Measurements from ENCODE around the gene CXCL16.
A peak's percentile ranks its signal among the peaks of the same experiment; 100 is the strongest.
"Not testable (repeated sequence)": the region's sequence is repeated elsewhere in the genome, so short reads cannot be mapped to it uniquely, and the experiment has no call there.

The CXCL16 gene

GRCh38 chr17:4720787-4721186, 18.9 kb downstream of the CXCL16 start:
- DNase-seq, result no peak

DNA sequence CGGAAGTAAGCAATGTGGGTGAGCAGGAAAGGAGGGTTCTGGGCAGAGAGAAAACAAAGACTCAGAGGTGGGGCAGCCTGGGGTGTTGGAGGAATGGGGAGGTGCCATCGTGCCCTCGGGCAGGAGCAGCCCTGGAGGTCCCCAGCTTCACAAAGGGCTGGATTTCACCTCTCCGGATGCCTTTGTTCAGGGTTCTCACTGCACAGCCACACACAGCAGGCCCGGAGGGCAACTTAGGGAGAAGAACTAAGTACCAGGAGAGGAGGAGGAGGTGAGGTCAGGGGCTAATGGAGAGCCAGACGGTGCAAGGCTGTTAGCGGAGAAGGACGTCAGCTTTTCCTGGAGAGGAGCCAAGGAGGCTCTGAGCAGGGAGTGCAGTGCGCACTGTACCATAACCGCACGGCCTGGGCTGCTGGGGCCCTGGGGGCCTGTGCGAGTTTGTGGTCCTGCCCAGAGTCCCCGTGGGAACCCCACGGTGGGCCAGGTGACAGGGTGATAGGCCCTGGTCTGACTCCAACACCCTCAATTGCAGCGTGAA, 20.0 kb downstream of the CXCL16 start:
- DNase-seq, result no peak

- DNase-seq, result no peak
Observed at GRCh38 chr17:4719146-4719545, 20.6 kb downstream of the CXCL16 start.

DNA sequence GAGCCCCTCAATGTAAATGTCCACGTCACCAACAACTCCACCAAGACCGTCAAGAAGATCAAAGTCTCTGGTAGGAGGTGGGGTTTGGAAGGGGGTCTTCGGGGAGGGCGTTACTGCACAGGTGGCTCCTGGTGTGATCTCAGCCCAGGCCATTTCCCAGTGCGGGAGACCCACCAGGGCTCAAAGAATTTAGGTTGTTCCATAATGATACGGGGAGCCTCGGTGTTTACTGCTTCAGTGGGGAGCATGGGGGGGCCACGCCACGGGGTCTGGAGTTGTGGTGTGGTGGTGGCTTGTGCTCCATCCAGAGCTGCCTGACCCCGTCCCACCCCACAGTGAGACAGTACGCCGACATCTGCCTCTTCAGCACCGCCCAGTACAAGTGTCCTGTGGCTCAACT, 21.5 kb downstream of the CXCL16 start:
- no peak for DNase-seq

DNA sequence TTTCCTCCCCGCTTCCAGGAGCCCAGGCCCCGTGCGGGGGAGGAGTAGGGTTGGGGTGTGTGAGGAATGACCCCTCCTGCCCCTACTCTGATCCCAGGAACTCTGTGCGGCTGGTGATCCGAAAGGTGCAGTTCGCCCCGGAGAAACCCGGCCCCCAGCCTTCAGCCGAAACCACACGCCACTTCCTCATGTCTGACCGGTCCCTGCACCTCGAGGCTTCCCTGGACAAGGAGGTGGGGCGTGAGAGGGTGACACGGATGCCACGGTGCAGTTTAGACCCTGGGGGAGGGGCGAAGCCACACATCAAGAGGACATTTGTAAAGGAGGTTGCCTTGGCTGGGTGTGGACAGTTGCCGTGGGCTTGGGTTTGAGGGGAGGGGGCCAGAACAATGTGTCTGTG, 21.9 kb downstream of the CXCL16 start:
- no peak for DNase-seq

GRCh38 chr17:4716081-4716480, 23.6 kb downstream of the CXCL16 start:
- no peak for DNase-seq

- DNase-seq, result peak; percentile 71
Observed at GRCh38 chr17:4715063-4715744, 24.5 kb downstream of the CXCL16 start.

GRCh38 chr17:4714340-4715062, 25.2 kb downstream of the CXCL16 start:
- DNase-seq, result not testable (repeated sequence)

DNA sequence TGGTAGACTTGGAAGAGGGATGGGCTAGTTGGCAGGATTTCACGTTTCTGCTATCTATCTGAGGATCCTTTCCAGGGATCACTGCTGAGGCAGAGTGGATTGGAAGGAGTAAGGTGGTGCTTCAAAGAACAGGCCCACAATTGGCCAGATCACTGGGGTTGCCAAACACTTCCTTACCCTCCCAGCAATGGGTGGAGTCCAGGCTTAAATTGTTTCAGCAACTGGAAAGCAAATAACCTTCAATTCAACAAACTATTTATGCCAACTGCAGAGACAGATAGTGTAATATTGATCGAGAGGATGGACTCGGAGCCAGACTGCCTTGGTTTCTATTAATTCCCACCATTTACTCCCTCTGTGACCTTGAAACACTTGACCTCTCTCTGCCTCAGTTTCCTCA, 27.2 kb downstream of the CXCL16 start:
- DNase-seq, result no peak

- DNase-seq, result no peak
Observed at GRCh38 chr17:4711661-4712181, 28.0 kb downstream of the CXCL16 start.

DNA sequence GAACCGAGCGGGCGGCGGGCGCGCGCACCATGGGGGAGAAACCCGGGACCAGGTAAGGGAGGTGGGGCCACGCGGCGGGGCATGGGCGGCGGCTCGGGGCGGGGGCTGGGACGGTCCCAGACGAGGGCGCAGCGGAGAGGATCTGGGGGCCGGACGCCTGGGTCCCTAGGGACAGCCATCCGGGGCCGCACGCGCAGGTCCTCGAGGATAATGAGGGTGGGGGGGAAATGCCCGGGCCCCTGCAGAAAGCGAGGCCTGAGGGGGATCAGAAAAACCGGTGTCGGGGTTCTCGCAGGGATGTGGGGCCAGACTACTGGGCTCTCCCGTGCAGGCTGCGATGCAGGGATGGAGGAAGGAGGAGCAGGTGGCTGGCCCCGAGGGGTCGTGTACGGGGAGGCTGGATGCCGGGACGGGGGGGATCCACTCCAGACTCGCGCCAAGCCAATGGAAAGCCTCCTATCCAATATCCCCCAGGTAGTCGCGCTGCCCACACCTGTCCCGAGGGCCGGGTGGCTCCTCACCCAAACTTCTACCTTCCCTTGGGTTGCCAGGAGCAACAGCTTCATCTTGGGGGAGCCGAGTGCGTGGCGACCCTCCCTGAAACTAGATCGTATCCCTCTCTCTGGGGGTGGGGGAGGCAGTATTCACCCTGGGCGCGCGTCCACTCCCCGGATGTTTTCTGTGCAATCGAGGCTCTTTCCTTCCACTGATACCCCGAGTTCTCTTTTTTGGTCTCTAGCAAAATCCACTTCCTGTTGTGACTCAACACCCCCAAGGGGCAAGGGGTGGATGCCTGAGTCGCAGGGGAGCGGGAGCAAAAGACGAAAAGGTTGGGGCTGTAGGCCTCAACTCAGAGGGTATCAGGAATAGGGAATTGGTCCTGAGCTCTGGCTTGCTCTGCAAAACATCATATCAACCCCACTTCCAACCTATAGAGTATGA, 28.8 kb downstream of the CXCL16 start:
- DNase-seq, result peak; percentile 58

GRCh38 chr17:4709794-4710692, 29.7 kb downstream of the CXCL16 start, which contains the start of gene ARRB2:
Gene ARRB2, plus strand, starts transcription at chr17:4710632. Its CDS starts 90 bp downstream, at chr17:4710722.
- peak; percentile 98 for DNase-seq

- DNase-seq, result peak; percentile 80
Observed at GRCh38 chr17:4708436-4708835, 31.3 kb downstream of the CXCL16 start.

DNA sequence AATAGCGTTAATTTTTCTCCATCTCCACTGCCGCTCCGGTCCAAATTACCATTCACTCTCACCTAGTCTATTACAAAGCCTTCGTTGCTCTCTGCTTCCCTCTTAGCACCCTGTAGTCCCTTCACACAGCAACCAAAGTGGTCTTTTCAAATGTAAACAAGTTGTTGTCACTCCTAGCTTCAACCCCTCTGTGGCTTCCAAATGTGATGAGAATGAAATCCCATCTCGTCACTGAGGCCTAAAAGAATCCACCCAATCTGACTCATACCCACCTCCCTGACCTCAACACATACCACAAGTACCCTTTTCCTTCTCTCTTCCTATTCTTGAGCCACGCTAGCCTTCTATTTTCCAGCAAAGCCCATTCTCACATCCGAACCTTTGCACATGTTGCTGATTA, 33.6 kb downstream of the CXCL16 start:
- no peak for DNase-seq

GRCh38 chr17:4704991-4705390, 34.7 kb downstream of the CXCL16 start:
- DNase-seq, result no peak

- DNase-seq, result not testable (repeated sequence)
Observed at GRCh38 chr17:4704574-4704907, 35.2 kb downstream of the CXCL16 start.

GRCh38 chr17:4703330-4703691, 36.4 kb downstream of the CXCL16 start:
- DNase-seq, result no peak

DNA sequence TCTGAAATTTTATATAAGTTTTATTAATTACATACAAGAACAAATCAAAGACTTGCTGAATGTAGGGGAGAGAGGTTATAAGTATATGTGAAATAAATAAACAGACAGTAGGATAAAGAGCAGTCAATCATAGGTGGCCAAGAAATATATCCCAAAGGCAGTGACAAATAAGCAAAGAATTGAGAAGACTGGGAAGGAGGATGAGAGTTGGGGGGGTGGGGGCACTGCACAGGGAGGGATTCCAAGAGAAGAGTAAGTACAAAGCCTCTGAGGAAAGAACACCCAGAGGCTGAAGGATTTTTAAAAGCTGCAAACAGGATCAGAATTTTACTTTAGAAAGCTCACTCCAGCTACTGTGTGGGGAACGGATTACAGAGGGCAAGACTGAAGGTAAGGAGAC, 38.6 kb downstream of the CXCL16 start:
- no peak for DNase-seq

DNA sequence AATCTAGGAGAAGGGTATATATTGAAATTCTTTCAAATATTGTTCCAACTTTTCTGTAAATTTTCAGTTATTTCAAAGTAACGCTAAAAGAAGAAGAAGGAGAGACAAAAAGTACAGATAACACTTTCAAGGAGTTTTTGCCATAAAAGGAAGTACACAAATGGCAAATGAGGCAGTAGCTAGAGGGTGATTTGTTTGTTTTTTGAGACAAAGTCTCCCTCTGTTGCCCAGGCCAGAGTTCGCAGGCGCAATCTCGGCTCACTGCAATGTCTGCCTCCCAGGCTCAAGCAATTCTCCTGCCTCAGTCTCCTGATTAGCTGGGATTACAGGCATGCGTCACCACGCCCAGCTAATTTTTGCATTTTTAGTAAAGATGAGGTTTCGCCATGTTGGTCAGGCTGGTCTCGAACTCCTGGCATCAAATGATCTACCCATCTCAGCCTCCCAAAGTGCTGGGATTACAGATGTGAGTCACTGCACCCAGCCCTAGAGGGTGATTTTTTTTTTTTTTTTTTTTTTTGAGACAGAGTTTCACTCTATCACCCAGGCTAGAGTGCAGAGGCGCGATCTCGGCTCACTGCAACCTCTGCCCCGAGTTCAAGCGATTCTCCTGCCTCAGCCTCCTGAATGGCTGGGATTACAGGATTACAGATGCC, 40.2 kb downstream of the CXCL16 start:
- DNase-seq, result not testable (repeated sequence)

DNA sequence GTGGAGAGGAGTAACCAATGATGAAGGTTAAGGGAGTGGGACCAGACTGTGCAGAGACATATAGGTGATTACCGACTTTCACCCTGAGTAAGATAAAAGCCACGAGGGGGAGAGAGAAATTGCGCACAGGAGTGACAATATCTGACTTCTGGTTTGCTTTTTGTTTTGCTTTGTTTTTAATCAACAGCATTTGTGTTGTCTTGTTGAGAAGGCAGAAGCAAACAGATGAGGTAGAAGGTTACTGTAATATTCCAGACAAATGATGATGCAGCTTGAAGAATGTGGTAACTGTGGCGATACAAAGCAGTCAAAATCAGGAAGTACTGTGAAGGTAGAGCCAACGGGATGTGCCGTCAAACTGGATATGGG, 43.3 kb downstream of the CXCL16 start:
- DNase-seq, result peak; percentile 73

GRCh38 chr17:4693416-4693815, 46.3 kb downstream of the CXCL16 start:
- no peak for DNase-seq
